DMS79 (cell line): ENCODE results near the gene MAP3K20.
A peak's percentile ranks its signal among the peaks of the same experiment; 100 is the strongest.
"Not testable (repeated sequence)": the region's sequence is repeated elsewhere in the genome, so short reads cannot be mapped to it uniquely, and the experiment has no call there.

Experiments
- DNase-seq: peaks from one replicate; lab custom pipeline; 2025; lab: John Stamatoyannopoulos, UW

Gene MAP3K20

GRCh38 chr2:173075781-173076580, at the start of gene MAP3K20:
Gene MAP3K20, plus strand, starts transcription at chr2:173075846. Its CDS starts 15,186 bp downstream, at chr2:173091032.
- no peak for DNase-seq

GRCh38 chr2:173026479-173026878, 49.2 kb upstream of the MAP3K20 start:
- no peak for DNase-seq

GRCh38 chr2:173027181-173028128, 48.2 kb upstream of the MAP3K20 start:
- peak; percentile 45 for DNase-seq

- no peak for DNase-seq
Measured at GRCh38 chr2:173028141-173028540, 47.5 kb upstream of the MAP3K20 start.

GRCh38 chr2:173028671-173029070, 47.0 kb upstream of the MAP3K20 start:
- no peak for DNase-seq

GRCh38 chr2:173030561-173031490, 44.8 kb upstream of the MAP3K20 start:
- DNase-seq, result peak; percentile 82

GRCh38 chr2:173032032-173032431, 43.6 kb upstream of the MAP3K20 start:
- peak; percentile 48 for DNase-seq

- DNase-seq, result no peak
Measured at GRCh38 chr2:173033084-173033483, 42.6 kb upstream of the MAP3K20 start.

- DNase-seq, result no peak
Measured at GRCh38 chr2:173034143-173034542, 41.5 kb upstream of the MAP3K20 start.

- DNase-seq, result no peak
Measured at GRCh38 chr2:173037245-173038120, 38.2 kb upstream of the MAP3K20 start.

- not testable (repeated sequence) for DNase-seq
Measured at GRCh38 chr2:173038257-173038656, 37.4 kb upstream of the MAP3K20 start.

- no peak for DNase-seq
Measured at GRCh38 chr2:173040729-173041128, 34.9 kb upstream of the MAP3K20 start.

- DNase-seq, result no peak
Measured at GRCh38 chr2:173043476-173043875, 32.2 kb upstream of the MAP3K20 start.

GRCh38 chr2:173043897-173044519, 31.6 kb upstream of the MAP3K20 start:
- DNase-seq, result no peak

- no peak for DNase-seq
Measured at GRCh38 chr2:173044686-173045085, 31.0 kb upstream of the MAP3K20 start.

GRCh38 chr2:173045181-173045580, 30.5 kb upstream of the MAP3K20 start:
- DNase-seq, result no peak

- no peak for DNase-seq
Measured at GRCh38 chr2:173048522-173048896, 27.1 kb upstream of the MAP3K20 start.

GRCh38 chr2:173048897-173049661, 26.6 kb upstream of the MAP3K20 start:
- DNase-seq, result peak; percentile 13

GRCh38 chr2:173049831-173050230, 25.8 kb upstream of the MAP3K20 start:
- no peak for DNase-seq
